ENCODE measurements around the gene ZNF213.
A peak's percentile ranks its signal among the peaks of the same experiment; 100 is the strongest.
"Not testable (repeated sequence)": the region's sequence is repeated elsewhere in the genome, so short reads cannot be mapped to it uniquely, and the experiment has no call there.

The ZNF213 gene

DNA sequence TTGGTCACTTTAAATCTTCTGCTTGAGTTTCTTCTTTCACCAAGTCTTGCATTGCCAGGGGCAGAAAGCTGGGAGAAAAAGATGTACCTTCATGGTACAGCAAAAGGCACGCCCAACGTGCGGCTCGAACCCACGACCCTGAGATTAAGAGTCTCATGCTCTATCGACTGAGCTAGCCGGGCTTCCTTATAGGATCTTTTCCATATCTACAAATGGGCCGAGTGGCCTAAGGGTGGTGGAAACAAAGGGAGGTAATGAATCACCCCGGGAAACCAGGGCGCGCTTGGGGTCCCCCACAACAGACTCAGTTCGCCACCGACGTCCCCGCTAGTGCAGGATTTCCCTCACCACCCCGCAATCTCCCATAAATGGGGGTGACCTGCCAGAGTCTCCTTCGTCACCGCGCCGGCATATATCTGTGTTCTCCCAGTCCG lies 45.6 kb downstream of the ZNF213 start:
- Mint-ChIP-seq H3K4me3 (no peak overlapping the region), H3K36me3 (peaks cover 33% of the 10 kb centered on the region), H3K9me3 (no peaks in the 10 kb centered on the region), H3K27ac (no peak overlapping the region), H3K4me1 (peaks cover 22% of the 10 kb centered on the region)
- no peak for DNase-seq (ENCODE audit: low spot score in 2 of 2)
- no peak for ATAC-seq

DNA sequence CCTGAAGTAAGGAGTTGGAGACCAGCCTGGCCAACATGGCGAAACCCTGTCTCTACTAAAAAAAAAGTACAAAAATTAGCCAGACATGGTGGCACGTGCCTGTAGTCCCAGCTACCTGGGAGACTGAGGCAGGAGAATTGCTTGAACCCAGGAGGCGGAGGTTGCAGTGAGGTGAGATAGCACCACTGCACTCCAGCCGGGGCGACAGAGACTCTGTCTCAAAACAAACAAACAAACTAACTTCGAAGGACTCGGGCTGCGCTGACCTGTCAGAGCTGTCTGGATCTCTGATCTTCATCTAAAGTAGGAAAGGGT lies 47.4 kb downstream of the ZNF213 start:
- H3K4me1 Mint-ChIP-seq = peaks cover 24% of the 10 kb centered on the region
- not testable (repeated sequence) for ATAC-seq; DNase-seq (ENCODE audit: low spot score in 2 of 2); H3K9me3 Mint-ChIP-seq
- H3K36me3 Mint-ChIP-seq = peaks cover 28% of the 10 kb centered on the region
- H3K4me3 Mint-ChIP-seq = peak overlapping the region; percentile 77
- peak overlapping the region; percentile 98 for H3K27ac Mint-ChIP-seq

DNA sequence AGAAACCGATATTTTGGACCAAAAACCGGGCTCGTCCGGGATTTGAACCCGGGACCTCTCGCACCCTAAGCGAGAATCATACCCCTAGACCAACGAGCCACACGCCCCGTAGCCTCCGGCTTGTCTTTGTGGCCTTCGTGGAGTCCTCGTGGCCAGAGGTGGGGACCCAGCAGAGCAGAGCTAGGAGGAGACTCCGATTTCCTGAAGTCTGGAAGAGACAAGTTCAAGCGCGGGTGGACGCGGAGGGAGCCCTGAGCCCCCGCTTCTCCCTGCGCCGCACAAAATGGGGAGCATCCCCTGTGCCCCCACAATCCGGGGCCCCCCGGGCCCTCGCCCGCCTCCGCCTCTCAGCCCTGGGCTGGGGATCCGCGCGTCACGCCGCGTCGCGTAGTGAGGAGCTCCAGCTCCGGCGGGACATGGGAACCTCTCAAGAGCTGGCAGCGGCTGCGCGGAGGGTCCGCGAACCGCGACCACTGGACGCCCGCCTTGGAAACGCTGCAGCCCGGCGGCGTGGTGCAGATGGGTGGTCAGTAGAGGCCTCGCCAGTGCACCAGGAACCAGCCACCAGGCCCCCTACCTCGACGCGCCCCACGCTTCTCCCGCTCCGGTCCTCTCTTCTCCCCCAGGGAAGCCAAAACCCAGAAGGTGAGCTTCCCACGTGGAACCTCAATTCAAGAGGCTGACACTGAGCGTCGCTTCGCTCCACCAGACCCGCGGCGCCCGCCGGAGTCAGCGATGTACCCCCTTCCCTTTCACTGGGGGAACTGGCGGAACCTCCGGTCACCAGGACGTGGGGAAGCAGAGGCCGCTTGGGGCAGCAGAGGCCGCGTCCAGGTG lies 48.0 kb downstream of the ZNF213 start:
- Mint-ChIP-seq H3K4me3 (peak overlapping the region; percentile 77), H3K9me3 (no peaks in the 10 kb centered on the region), H3K36me3 (peaks cover 32% of the 10 kb centered on the region), H3K27ac (peak overlapping the region; percentile 98), H3K4me1 (peaks cover 30% of the 10 kb centered on the region)
- DNase-seq (ENCODE audit: low spot score in 2 of 2) = peak; percentile 55 to 83
- peak; percentile 69 for ATAC-seq

DNA sequence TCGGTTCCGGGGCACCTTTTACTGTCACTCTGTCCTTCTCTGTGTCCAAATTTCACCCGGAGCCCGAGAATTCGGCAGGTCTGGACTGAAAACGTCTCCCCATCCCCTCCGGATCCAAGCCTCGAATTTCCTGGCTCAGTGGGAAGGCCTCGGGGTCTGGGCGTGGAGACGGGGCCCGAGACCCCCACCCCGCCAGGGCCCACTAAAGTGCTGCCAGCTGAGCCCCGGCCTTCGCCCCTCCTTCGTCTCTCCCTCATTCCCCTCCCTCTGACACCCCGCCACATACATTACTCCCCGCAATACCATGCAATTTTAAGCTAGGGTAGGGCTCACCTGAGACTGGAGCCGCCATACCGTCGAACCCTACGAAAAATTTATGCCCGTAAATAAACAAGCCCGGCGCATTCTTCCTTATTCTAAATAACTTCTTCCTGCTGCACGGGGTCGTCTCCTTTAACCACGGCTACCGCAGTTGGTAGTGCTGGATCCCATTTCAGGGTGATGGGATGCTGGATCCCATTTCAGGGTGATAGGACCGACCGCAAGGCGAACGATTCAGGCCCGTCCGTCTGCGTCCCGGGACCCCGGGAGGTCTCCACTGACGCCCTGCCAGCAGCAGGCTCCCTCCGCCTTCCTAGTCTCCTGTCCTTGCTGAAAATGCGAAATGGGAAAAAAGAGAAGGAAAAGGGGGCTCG lies 48.8 kb downstream of the ZNF213 start:
- ATAC-seq = no peak
- peaks cover 37% of the 10 kb centered on the region for H3K36me3 Mint-ChIP-seq
- peaks cover 38% of the 10 kb centered on the region for H3K4me1 Mint-ChIP-seq
- peak overlapping the region; percentile 98 for H3K27ac Mint-ChIP-seq
- DNase-seq (ENCODE audit: low spot score in 2 of 2) = no peak
- no peaks in the 10 kb centered on the region for H3K9me3 Mint-ChIP-seq
- H3K4me3 Mint-ChIP-seq = peak overlapping the region; percentile 77

DNA sequence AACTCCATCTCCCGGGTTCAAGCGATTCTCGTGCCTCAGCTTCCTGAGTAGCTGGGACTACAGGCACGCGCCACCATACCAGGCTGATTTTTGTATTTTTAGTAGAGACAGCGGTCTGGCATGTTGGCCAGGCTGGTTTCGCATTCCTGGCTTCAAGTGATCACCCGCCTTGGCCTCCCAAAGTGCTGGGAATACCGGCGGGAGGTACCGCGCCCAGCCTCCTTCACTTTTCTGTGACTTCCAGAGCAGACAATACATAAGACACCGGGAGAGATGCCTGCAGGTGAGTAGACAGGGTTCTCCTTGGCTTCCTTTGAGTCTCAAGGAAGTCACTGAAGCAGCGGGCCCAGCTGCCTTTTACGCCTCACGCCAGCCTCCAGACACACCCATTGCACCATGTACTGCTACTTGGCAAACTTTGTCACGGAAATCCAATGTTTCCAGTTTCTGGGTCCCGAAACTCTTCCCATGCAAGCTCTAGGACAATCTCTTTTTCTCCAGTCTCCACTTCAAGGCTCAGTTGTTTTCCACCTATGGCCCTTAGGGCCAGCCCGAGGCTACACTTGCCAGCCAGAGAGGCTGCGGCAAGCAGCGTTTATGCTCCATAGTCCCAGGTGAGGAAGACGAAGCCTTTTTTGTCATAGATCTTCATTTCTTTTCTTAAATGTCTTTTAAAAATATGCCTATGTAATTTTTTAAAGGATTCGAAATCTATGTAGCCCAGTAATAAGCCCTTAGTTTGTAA lies 52.3 kb downstream of the ZNF213 start:
- Mint-ChIP-seq H3K4me3 (peak overlapping the region; percentile 78), H3K36me3 (peaks cover 64% of the 10 kb centered on the region), H3K27ac (peak overlapping the region; percentile 94), H3K4me1 (peaks cover 71% of the 10 kb centered on the region), H3K9me3 (no peaks in the 10 kb centered on the region)
- DNase-seq (ENCODE audit: low spot score in 2 of 2) (no peak), ATAC-seq (no peak)

DNA sequence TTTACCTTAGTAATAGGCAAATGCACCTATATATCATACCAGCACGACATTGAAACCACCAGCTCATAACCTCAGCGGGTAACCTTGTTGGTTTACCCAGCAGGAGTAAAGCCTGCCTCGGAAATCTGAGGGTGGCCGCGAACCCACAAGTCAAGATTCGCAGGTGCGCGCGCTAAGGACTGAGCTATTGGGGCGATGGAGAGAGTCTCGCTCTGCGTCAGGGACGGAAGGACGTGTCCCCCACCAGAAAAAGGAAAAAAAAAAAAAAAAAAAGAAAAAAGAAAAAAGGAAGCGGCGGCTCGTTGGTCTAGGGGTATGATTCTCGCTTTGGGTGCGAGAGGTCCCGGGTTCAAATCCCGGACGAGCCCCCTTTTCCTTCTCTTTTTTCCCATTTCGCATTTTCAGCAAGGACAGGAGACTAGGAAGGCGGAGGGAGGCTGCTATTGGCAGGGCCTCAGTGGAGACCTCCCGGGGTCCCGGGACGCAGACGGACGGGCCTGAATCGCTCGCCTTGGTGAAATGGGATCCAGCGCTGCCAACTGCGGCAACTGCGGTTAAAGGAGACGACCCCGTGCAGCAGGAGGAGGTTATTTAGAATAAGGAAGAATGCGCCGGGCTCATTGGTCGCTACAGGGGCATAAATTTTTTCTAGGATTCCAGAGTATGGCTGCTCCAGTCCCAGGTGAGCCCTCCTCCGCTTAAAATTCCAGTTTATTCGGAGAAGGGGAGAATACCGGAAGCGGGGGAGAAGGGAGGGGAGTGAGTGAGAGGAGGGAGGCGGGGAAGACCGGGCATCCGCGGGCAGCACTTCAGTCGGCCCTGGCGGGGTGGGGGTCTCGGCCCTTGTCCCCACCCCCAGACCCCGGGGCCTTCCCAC lies 53.2 kb downstream of the ZNF213 start, which contains the start of gene OR1F1:
Gene OR1F1 (plus strand): TSS at position 407 of the 877 bp plus-strand sequence.
- peaks cover 55% of the 10 kb centered on the region for H3K36me3 Mint-ChIP-seq
- peak in 1 of 2 donors; percentile 83 for DNase-seq (ENCODE audit: low spot score in 2 of 2)
- H3K4me3 Mint-ChIP-seq = peak within 1 kb of the TSS; percentile 78
- no peaks in the 10 kb centered on the region for H3K9me3 Mint-ChIP-seq
- peak within 1 kb of the TSS; percentile 94 for H3K27ac Mint-ChIP-seq
- ATAC-seq = peak; percentile 81
- peaks cover 63% of the 10 kb centered on the region for H3K4me1 Mint-ChIP-seq

DNA sequence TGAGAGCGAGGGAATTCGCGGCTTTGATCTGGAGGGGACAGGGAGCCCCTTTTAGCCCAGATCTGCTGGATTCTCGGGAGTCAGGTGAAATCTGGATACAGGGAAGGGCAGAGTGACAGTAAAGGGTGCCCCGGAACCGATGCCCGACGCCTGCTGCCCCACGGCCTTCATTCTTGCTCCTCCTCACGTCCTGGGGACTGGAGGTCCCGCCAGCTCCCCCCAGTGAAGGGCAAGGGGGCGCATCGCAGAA lies 53.8 kb downstream of the ZNF213 start:
- ATAC-seq (no peak), DNase-seq (ENCODE audit: low spot score in 2 of 2) (no peak)
- Mint-ChIP-seq H3K36me3 (peaks cover 49% of the 10 kb centered on the region), H3K4me1 (peaks cover 57% of the 10 kb centered on the region), H3K4me3 (peak overlapping the region; percentile 78), H3K27ac (peak overlapping the region; percentile 91), H3K9me3 (no peaks in the 10 kb centered on the region)

DNA sequence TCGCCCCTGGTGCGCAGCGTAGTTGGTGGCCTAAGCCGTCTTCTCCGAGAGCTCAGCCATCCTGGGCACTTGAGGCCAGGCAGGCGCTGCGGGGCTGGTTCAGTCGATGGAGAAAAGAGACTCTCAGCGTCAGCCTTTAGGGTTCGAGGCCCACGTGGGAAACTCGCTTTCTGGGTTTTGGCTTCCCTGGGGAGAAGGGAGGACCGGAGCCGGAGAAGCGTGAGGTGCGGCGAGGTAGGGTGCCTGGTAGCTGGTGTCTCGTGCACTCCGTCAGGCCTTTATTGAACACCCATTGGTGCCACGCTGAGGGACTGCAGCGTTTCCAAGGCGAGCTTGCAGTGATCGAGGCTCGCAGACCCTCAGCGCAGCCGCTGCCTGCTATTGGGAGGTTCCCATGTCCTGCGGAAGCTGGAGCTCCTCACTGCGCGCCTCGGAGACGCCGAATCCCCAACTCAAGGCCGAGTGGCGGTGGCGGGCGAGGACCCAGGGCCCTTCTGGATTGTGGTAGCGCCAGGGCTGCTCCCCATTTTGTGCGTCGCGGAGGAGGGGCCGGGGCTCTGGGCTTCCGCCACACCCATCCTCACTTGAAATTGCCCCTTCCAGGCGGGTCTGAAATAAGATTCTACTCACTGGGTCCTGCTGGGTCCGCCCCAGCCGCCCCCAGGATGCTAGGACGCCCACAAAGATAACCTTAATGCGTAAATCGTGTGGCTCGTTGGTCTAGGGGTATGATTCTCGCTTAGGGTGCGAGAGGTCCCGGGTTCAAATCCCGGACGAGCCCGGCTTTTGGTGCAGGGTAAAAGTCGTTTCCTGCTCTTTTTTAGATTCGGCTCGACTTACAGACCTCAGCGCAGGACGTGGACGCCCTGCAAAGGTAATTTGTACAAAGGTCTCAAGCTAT lies 54.3 kb downstream of the ZNF213 start:
- peak in 1 of 2 donors; percentile 88 for DNase-seq (ENCODE audit: low spot score in 2 of 2)
- H3K9me3 Mint-ChIP-seq = no peaks in the 10 kb centered on the region
- H3K4me3 Mint-ChIP-seq = peak overlapping the region; percentile 78
- peak overlapping the region; percentile 91 for H3K27ac Mint-ChIP-seq
- peaks cover 45% of the 10 kb centered on the region for H3K36me3 Mint-ChIP-seq
- peaks cover 51% of the 10 kb centered on the region for H3K4me1 Mint-ChIP-seq
- peak; percentile 53 for ATAC-seq

DNA sequence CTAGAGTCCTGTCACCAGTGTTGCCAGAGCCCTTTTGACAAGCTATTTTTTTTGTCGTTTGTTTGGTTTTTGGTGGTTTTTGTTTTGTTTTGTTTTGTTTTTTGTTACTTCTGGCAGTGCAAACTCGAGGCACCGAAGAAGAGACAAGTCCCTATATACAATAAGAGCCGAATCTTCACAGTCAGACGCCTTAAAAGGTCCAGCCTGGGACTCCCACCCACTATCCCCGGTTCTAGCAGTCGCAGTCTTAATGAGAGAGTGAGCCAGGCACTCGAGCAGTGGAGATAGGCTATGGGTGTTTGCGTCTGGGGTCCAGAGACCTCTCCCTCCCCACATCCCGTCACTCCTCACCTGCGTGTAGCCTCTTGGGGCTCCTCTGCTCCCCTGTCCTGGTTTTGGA lies 55.0 kb downstream of the ZNF213 start:
- peaks cover 49% of the 10 kb centered on the region for H3K36me3 Mint-ChIP-seq
- H3K4me1 Mint-ChIP-seq = peaks cover 49% of the 10 kb centered on the region
- ATAC-seq (no peak), DNase-seq (ENCODE audit: low spot score in 2 of 2) (no peak)
- no peaks in the 10 kb centered on the region for H3K9me3 Mint-ChIP-seq
- H3K4me3 Mint-ChIP-seq = peak overlapping the region; percentile 78
- peak overlapping the region; percentile 91 for H3K27ac Mint-ChIP-seq

DNA sequence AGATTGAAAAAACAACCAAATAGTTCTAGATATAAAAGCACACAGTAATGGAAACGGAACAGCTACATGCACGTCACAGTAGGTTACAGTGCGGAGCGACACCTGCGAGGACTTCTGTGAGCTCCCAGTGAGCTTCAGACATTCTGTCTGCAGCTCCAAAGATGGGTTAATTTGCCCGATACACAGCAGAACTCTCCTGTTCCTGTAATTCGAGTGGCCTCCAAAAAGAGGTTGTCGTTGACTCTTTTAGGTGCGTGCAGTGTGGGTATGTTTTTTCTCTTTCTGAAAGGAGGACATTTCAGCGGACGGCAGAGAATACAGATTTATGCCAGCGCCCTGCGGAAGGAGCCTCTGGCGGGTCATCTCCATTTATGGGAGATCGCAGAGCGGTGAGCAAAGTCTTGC lies 56.1 kb downstream of the ZNF213 start:
- Mint-ChIP-seq H3K4me1 (peaks cover 49% of the 10 kb centered on the region), H3K27ac (peak overlapping the region; percentile 78), H3K4me3 (peak overlapping the region; percentile 78), H3K9me3 (no peaks in the 10 kb centered on the region), H3K36me3 (peaks cover 49% of the 10 kb centered on the region)
- no peak for DNase-seq (ENCODE audit: low spot score in 2 of 2)
- no peak for ATAC-seq

All from stimulated activated effector memory CD8-positive, alpha-beta T cell treated with anti-CD3 and anti-CD28 coated beads, Interleukin-12 subunit alpha, Interleukin-12 subunit beta, amount 100 ng/mL, for 72 hours (primary cell).